ENCODE measurements around the gene HHAT.

HHAT gene

DNA sequence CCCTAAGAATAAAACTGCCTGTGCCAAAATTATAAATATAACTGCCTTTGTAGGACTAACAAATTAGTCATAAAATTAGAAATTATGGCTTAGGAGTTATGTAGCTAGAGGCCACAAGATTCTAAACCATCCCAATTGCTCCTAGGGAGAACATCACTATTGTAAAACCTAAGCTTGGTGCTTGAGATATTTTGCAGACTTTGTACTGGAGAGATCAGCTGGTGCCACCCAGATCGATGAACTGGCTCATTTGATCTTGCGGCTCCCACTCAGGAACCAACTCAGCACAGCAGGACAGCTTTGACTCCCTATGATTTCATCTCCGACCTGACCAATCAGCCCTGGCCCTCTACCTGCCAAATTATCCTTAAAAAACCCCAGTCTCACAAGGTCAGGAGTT is 30.6 kb downstream of the HHAT start:
- DNase-seq (ENCODE audit: low read depth in 2 of 2) = no peak

DNA sequence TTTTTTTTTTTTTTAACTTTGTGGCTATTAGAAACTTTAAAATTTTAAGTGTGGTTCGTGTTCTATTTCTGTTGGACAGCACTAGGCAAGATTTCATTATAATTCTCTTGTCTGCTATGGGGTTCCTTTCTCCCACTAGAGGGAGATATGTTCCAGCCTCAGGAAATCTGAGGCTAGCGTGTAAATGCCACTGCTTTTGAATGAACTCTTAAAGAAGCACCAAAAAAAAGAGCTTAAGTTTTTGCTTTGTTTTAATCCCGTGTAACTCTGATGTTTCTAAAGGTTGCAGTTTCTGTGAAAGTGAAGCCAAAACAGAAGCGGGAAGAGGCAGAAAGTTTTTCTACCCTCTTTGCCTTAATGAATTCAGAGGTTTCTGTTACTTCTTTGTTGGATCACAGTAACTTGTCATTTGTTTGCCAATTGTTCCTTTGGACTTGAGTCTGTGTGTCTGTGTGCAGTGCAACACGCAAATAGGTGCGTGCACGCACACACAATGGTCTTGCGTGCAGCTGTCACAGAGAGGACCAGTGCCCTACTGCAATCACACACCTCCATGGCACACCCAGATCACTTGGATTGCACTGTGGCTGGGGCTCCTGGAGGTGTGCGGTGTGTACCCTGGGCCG is 32.3 kb downstream of the HHAT start:
- DNase-seq (ENCODE audit: low read depth in 2 of 2) = no peak

DNA sequence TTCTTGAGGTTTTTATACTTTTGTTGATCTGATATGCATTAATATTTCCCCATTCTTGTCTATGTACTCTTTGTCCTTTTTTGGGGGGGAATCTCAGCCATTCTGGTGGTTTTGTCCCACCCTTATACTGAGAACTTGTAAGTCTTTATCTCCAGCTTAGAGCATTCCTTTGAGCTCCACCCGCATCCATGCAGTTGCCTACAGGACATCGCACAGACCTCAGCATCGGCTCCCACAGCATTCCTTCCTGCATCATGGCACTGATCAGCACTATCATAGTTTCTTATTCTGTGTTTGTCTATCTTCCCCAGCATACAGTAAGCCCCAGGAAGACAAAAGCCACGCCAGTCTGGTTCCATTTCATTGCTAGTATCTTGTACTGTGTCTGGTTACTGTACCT is 33.0 kb downstream of the HHAT start:
- DNase-seq (ENCODE audit: low read depth in 2 of 2) = no peak

DNA sequence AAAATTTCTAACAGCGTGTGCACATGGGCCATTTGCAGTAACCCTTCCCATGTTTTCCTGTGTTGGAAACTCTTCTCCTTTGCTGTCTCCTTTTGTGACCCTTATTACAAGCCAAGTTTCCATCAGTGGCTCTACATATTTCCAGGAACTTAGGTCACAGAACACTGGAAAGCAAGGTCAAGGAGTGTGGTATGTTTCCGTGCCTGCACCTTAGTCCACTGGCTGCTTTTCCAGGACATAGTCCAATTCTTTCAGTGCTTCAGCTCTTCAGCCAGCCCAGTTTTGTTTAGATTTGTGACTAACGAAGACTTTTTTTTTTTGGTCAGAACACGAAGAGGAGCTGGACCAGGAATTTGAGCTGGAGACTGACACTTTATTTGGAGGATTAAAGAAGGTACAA is 33.8 kb downstream of the HHAT start:
- no peak for DNase-seq (ENCODE audit: low read depth in 2 of 2)

DNA sequence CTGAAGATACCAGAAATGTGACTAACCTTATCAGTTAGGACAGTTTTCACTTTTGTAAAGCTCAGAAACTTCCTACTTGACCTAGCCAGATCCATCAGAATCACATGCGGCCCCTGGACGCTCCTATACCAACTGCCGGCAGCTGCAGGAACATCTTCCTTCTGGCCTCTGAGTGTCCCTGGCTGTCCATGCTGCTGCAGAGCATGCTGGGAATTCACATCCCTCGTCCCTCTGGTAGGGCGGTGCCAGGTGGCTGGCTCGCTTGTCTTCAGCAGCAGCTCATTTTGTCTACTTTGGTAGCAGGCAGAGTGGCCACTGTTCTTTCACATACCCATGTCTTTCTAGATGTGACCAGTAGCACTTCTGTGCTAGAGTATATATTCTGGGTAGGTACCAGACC is 34.4 kb downstream of the HHAT start:
- DNase-seq (ENCODE audit: low read depth in 2 of 2) = no peak

DNA sequence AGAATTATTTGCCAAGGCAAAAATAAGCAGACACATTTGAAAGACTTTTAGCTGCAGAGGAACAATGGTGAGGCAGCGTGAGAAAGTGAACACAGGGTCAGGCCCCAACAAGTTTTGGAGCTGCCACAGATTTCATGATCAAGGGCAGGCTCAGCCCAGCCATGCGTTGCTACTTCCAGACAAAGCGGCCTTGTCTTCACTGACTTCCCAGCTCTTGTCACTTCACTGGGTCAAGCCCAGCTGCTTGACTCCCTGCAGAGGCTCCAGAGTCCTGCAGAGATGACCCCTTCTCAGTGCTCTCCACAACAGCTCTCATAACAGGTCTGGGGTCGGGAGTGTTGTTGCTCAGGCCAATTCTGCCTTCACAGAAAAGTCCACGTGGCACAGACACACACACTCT is 35.8 kb downstream of the HHAT start:
- no peak for DNase-seq (ENCODE audit: low read depth in 2 of 2)

DNA sequence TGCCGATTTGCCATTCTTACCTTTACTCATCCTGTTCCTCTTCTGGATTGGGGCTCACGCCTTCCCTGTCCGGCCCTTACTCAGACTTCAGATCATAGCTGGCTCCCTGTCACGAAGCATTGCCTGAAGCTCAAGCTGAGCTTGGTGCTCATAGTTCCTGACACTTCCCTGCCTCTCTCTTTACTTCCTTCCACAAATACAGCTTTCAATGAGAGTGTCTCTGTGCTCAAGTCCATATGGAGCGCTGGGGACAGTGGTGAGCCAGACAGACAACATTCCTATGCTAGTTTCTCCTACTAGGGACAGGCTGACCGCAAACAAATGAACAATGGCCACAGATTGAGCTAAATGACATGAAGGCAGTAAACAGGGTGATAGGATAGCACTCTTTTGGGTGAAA is 38.1 kb downstream of the HHAT start:
- no peak for DNase-seq (ENCODE audit: low read depth in 2 of 2)

DNA sequence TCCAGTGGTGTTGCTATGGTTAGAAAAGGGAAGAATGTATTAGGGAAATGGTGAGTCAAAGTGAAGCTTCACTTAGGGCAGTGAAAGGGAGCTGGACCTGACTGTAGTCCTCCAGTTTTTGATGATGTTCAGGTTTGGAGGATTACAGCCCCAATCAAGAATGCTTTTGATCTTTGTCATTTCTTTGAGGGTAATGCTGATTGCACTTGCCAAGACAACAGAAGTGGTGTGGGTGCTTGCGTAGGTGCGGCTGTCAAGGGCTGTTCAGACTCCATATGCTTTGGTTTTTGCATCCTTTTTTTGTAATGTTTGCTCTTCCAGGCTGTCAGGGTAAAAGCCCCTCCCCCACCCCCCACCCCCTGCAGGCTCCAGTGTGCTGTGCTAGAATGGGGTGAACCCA is 38.9 kb downstream of the HHAT start:
- DNase-seq (ENCODE audit: low read depth in 2 of 2) = no peak

DNA sequence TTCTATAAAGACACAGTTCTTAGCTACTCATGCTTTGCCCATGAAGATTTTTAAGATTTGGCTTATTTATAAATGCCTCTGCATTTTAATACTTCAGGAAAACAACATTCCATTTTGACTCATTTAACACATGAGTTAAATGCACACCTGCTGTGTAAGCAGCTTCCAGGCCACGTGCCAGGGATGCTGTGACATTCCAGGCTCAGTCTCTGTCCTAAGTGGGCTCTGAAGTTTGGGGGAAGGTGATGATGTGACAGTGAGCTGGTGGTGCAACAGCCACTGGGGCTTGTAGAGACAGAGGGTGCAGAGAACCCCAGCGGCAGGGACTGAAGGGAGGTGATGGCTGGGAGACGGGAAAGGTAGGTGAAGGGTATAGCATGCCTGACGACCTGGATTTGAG is 40.7 kb downstream of the HHAT start:
- DNase-seq (ENCODE audit: low read depth in 2 of 2) = no peak

DNA sequence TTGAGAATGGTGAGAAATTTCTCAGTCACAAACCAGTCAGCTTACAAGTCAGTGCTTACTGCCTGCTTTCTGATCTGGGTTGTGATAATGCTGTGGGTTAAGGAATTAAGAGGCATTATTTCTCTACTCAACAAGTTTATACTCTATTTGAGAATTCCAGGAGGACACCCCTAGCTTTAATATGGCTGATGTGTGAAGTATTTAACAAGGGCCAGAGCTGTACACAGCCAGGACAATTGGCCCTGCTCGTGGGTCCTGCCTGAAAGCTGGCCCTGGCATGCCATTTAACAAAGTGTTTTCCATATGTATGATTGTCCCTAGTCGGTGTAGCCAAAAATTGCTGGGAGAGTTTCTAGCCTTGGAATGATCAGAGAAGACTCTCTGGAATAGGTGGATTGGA is 43.2 kb downstream of the HHAT start:
- DNase-seq (ENCODE audit: low read depth in 2 of 2) = no peak

DNA sequence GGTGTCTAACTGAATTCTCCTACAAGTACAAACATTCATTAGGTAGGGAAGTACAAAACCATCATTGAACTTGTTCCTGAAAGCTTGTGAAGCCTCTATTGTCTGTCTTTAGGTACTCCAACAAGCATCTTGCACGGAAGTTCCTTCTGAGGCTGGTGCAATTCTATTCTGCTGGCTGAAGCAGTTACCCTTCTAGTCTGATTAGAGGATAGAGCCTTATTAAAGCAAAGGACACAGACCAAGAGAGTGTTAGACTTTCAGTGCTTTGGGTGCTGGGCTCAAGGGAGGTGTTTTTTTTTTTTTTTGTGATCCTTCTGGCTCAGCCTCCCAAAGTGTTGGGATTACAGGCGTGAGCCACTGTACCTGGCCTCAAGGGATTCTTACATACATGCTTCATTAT is 43.8 kb downstream of the HHAT start:
- no peak for DNase-seq (ENCODE audit: low read depth in 2 of 2)

DNA sequence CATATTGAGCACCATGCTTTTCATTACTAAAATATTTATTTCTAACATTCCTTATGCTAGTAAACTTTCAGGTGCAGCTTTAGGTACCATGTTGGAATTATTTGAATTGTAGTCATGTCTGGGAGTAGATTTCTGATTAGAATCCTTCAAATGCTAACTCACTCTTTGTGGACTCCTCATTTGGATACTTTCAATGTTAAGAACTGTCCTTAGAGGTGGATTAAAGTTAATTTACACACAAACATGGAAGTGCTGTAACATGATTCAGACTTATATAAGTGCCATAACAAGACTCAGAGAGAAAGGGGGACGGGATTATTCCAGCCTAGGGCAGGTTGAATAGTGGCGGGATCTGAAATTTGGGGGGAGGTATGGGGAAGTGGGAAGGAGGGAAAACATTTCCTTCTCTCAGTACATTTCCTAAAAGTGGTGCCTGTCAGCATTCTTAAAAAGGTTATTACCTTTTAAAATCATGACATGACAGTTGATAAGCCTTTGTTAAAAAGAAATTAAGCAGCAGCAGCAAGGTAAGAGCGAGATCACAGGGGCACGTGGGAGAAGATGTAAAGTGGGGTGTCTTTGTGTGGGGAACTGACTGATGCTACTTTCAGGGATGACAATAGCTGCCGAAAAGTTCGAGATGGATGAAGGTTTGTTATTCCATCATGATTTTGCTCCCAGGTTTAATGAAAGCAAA is 44.4 kb downstream of the HHAT start:
- no peak for DNase-seq (ENCODE audit: low read depth in 2 of 2)

DNA sequence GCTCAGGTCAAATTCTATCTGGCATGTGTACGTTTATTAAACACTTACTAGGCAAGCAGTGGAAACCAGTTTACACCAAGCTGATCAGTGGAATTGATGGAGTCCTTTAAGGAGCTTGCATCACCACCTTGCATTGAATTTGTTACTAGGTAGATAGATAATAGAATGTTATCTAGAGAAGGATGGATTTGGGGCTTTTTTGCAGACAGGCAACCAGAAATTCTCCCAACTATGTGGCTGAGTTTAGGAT is 44.9 kb downstream of the HHAT start:
- DNase-seq (ENCODE audit: low read depth in 2 of 2) = no peak

DNA sequence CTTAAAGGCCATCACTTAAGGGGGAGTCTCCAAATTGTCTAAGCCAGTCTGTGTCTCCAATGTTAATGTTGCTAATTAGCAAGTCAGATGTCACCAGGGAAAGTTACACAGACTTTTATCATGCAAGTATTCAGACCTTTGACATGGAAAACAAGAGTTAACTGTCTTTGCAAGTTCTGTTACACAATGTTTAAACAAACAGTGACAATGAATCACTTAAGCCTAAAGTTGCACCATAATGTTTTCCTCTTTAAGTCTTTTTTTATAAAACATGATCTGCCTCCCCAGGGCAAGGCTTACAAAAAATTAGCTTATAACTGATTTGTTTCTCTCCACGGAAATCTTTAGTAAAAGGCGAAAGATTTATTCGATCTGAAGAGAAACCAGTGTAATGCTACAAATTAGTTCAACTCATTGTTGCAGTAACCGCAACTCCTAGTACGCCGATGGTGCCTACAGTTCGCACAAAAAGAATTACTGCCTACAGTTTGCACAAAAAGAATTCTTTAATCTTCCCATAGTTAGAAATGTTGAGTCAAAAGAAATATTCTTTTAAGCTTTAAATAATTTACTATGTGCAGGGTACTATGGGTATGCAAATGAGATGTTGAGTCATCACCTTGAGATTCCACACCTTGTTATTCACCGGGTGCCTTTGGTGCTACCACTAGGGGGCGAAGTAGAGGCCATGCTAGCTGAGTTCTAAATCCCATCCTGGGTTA is 45.3 kb downstream of the HHAT start:
- peak; percentile 37 to 46 for DNase-seq (ENCODE audit: low read depth in 2 of 2)

DNA sequence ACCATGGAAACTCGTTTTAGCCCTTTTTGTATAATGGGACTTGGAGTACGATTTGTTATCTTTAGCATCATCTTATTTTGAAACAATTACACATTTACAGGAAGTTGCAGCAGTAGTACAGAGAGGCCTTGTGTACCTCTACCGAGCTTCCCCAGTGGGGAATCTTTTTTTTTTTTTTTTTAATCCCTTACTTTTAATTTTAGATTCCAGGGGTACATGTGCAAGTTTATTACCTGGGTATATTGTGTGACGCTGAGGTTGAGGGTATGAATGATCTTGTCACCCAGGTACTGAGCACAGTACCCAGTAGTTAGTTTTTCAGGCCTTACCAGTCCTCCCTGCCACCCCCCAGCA is 45.9 kb downstream of the HHAT start:
- no peak for DNase-seq (ENCODE audit: low read depth in 2 of 2)

DNA sequence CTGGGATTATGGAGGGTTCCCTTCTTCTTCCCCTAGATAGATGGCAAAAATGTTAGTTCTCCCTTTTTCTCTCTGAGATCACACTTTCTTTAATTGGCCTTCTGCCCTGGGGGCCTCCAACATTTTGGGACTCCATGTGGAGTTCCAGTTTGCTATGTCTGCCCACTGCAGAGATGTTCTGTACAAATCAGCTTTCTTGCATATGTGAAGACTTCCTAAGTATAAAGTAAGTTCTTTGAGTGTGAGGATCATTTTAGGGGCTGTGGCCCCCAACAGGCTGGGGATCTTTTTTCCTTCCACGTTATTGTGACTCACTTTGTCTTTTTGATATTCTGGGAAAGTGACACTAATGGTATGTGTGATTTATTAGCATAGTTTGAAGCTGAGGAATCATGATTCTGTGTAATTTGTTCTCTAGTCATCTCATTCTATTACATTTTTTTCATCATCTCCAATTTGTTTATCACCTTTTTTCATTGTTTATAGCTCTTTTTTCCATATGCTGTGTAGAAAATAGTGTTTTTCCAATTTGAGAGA is 48.2 kb downstream of the HHAT start:
- DNase-seq (ENCODE audit: low read depth in 2 of 2) = no peak

DNA sequence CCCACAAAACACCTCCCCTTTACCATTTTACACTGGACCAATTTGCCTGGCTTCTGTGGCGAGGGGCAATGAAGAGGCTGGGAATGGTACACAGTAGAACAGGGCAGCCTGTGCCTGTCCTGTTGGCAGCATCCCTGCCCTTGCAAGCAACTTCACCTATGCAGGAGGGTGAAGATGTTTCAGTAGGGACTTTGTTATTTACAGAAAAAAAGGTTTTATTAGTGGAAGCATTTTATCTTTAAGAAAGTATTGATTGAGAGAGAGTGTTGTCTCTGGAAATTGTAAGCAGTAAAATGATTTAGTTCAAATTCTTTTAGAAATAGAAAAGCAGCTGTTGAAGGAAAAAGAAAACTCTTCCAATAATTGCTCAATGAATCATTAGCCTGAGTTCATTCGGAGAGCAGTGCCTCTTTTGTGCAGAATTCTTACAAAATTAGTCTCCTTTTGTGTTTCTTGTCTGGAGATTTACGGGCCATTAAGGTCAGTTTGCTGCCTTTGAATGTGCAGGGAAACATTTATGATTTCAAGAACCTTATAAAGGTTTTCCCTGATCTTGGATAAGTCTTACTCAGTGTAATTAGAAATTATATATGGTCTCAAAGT is 49.1 kb downstream of the HHAT start:
- no peak for DNase-seq (ENCODE audit: low read depth in 2 of 2)

DNA sequence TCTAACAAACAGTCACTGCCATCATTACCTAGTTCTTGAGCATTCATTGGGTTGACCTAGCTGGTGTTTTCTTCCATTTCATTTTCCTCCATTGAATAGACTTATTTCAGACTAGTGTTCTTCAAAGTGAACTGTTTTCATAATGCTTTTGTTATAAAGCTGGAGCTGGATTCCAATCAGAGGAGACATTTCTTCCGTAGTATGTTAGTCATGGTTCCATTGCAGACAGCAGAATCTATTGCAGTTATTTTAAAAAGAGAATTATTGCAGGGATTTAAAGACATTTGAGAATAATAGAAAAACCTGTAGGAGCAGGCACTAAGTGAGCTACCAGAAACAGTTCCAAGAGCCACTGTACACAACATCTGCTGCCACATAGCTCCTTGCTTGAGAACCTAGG is 50.0 kb downstream of the HHAT start:
- no peak for DNase-seq (ENCODE audit: low read depth in 2 of 2)

DNA sequence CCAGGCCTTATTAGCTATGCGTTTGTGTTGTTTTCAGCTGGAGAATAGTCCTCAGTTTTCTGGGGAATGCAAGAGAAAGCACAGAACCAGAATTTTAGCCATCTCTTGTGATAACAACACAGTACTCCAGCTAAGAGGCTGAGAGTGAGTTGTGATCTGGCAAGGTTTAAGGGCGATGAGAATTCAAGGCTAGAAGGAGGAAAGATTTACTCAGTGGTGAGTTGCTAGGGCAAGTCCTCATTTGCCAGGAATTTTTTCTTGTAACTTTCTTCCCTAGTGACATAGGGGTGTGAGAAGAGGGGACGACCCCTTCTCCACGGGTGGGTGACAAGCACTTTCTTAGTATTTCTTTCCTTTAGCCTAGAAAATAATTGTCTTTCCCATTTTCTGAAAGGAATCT is 53.2 kb downstream of the HHAT start:
- no peak for DNase-seq (ENCODE audit: low read depth in 2 of 2)

DNA sequence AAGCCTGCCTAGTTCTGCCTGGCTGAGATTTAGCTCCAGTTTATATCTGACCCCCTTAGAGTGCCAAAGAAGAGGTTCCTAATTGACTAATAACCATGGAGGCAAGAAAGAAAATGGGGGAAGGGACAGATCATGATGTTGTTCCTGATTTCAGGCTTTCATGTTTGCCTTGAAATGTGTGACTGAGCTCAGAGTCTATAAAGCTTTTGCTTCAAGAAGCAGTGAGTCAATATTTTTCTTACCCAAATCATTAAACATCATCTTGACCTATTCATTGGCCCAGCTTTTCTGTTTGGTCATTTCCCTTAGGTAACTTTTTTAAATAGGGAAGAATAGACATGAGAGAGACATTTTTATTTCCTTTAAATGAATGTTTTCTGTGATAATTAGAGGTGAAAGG is 55.9 kb downstream of the HHAT start:
- DNase-seq (ENCODE audit: low read depth in 2 of 2) = no peak

DNA sequence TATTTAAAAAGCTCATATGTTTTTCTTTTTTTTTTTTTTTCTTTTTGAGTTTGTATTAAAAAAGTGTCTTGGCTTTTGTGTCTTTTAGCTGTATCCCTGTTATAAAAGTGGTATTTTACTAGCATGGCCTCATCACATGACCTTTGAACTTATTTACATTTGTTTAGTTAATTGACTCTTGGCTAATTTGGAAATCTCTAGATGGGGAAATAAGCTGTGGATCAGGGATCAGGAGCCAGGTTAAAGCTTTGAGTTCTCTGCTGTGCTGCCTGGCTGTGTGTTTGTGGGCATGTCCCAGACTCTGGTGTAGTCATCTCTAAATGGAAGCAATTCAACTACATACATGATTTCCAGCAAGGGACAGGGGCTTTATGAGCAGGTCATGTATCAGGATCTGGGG is 56.5 kb downstream of the HHAT start:
- DNase-seq (ENCODE audit: low read depth in 2 of 2) = no peak

DNA sequence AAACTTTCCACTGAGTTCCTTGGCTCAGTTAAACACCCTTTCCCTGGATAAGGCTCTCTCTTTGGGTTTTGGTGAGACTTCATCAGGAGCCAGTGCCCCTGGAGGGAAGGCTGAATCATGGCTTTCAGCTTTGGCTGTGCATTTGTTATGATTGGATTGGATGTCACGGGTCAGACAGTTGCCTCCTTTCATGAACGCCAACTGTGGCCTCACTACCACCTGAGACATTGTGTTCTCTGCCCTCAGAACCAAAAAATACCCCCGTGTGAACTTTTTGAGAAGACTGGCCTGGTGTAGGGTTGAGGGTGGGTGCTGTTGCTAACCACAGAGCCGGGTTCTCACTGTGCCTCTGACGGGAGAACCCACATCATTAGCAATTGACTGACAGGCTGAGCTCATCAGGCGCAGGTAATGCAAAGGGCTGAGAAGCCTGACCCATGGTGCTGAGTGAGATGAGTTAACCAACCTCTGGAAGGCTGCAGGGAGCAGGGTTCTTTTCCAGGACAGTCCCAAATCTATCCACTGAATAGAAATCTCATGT is 65.6 kb downstream of the HHAT start:
- DNase-seq (ENCODE audit: low read depth in 2 of 2) = no peak

DNA sequence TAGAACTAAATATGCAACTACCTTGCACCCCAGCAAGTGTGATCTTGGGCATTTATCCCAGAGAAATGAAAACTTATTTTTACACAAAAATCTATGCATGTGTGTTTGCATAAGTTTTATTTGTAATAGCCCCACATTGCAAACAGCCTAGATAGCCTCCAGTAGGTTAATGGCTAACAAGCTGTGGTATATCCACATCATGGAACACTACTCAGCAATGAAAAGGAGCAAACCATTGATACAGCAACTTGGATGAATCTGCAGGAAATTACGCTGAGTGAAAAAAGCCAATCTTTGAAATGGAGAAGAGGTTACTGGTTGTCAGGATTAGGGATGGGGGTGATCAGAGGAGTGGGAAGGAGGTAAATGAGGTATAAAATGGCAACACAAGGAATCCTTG is 67.8 kb downstream of the HHAT start:
- no peak for DNase-seq (ENCODE audit: low read depth in 2 of 2)
